ENCODE data around the gene EFHD1.

GRCh38 chr2:232699110-232699509 is 65.7 kb downstream of the EFHD1 start:
- TF ChIP-seq ARID5B (CRISPR knock-in tag; IDR thresholded peaks at IDR 0.05): no peak
- TF ChIP-seq SP1 (IDR thresholded peaks at IDR 0.05): no peak
- no peak for TF ChIP-seq SP1 (CRISPR knock-in tag; IDR thresholded peaks at IDR 0.05)
- TF ChIP-seq AFF4 (CRISPR knock-in tag; IDR thresholded peaks at IDR 0.05): no peak
- TF ChIP-seq REST (IDR thresholded peaks at IDR 0.05; ENCODE audit: borderline replicate concordance in 1 of 2, low read depth in 1 of 2, low read length in 2 of 2): no peak
- no peak for TF ChIP-seq CTCF (CRISPR knock-in tag; IDR thresholded peaks at IDR 0.05)
- TF ChIP-seq ZNF282 (IDR thresholded peaks at IDR 0.05; ENCODE audit: partially characterized antibody): no peak

Data from HepG2 (cell line).